Mucosa of descending colon (tissue), 3 donors: ENCODE data around the gene FBLL1. TPM values are rescaled to one million over a fixed set of nuclear protein-coding genes. Genes with fewer than 3 reads are reported as not detected.
A peak's percentile ranks its signal among the peaks of the same experiment; 100 is the strongest.
"Not testable (repeated sequence)": the region's sequence is repeated elsewhere in the genome, so short reads cannot be mapped to it uniquely, and the experiment has no call there.

ENCODE experiments used
- ATAC-seq: fragments of 200-7000 bp; cut with Tn5 transposase; one replicate; pipeline ENCODE4 v1.9.1; 2020; ENCODE audit warnings: mild to moderate bottlenecking, moderate library complexity
- DNase-seq, 3 donors: peaks; one replicate each; pipeline ENCODE4 v3.0.0-alpha.2; 2020
- H3K36me3 ChIP-seq: fragments of 200-600 bp; one replicate; pipeline ENCODE4 v1.8.0; 2021; ENCODE audit warnings: low read depth, mild to moderate bottlenecking
- H3K4me1 ChIP-seq: fragments of 200-600 bp; one replicate; pipeline ENCODE4 v1.8.0; 2021; ENCODE audit warnings: low read depth, mild to moderate bottlenecking
- H3K4me3 ChIP-seq: fragments of 200-600 bp; one replicate; pipeline ENCODE4 v1.8.0; 2021; ENCODE audit warnings: mild to moderate bottlenecking
- H3K9me3 ChIP-seq: fragments of 200-600 bp; one replicate; pipeline ENCODE4 v1.8.0; 2021; ENCODE audit warnings: mild to moderate bottlenecking
- CTCF ChIP-seq: fragments of 200-600 bp; IDR thresholded peaks from one replicate; pipeline ENCODE4 v1.8.0; 2022; ENCODE audit warnings: antibody characterized with exemption, mild to moderate bottlenecking
- intact Hi-C, 2 donors: fragments of 100-400 bp; cut with DNase I in 1 of 2; cut with micrococcal nuclease in 1 of 2; formaldehyde crosslinking; loops; one replicate each; pipeline versions ENCODE4 v1.11.0 to v1.11.1; 2022; cut with DNase I, micrococcal nuclease
- total RNA-seq, 3 donors: library from RNA; stranded (reverse); fragmentation: NEBNext Ultra II Directional in 2 of 3; extraction: Animal tissue kit (Norgen Biotek cat#: 25700) in 2 of 3; gene quantifications; one replicate each; pipeline versions ENCODE4 v1.2.1 to v1.2.4, GENCODE V29; 2021 to 2023
- donor health status: DM: no; HTN: no; CAD: no; lungs with moderate emphysema.
- donor health status: DM: no; HTN: no; CAD: no.
- donor health status: DM: no; HTN: yes; CAD: no.

The FBLL1 gene
- total RNA-seq, 3 donors from 2014 or later: 0.26 to 0.76 (median 0.51) TPM

GRCh38 chr5:168557389-168557788 is 28.3 kb downstream of the FBLL1 start:
- no peaks in the 10 kb centered on the region for H3K4me1 ChIP-seq
- ATAC-seq (no peak), DNase-seq (no peak)
- no peak overlapping the region for H3K4me3 ChIP-seq
- no peaks in the 10 kb centered on the region for H3K9me3 ChIP-seq
- TF ChIP-seq CTCF: no peak
- intact Hi-C loops: no loop called here
- H3K36me3 ChIP-seq: no peaks in the 10 kb centered on the region

DNA sequence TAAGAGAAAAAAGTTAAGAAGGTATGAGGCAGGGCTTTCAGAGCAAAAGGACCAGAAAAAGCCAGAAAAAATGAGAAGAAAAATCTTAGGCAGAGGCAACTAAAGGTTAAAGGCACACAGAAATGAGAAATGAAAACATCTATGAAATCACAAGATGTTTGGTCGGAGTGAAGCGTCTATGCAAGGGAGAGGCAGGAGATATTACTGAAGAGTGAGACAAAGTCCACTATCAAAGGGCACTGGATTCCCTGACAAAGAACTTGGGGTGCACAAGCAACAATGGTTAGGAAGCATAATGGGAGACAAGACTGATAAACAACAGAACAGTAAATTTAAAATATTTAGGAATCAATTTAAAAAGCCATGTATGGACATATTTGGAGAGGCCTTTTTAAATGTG is 33.2 kb downstream of the FBLL1 start:
- no peaks in the 10 kb centered on the region for H3K4me1 ChIP-seq
- ATAC-seq (no peak), DNase-seq (no peak)
- no peaks in the 10 kb centered on the region for H3K36me3 ChIP-seq
- H3K4me3 ChIP-seq: no peak overlapping the region
- TF ChIP-seq CTCF: no peak
- intact Hi-C loops: no loop called here
- no peaks in the 10 kb centered on the region for H3K9me3 ChIP-seq

DNA sequence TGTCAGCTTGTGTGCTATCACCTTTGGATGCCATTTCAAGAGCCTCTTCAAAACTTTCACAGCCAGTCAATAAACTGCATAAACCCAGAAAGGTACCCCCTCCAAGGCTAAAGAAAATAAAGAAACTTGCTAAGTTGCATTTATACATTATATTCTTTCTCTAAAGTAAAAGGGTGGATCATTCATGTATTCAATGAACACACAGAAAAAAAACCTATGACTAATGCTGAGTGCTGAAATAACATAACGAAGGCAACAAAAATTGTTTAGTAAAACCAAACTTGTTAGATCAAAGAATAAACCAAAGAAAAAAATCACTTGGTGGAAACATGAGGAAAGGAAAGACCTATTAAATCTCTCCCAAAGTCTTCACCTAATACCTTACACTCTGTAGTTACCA is 34.9 kb downstream of the FBLL1 start:
- no peak overlapping the region for H3K4me3 ChIP-seq
- intact Hi-C loops: no loop called here
- TF ChIP-seq CTCF: no peak
- no peaks in the 10 kb centered on the region for H3K9me3 ChIP-seq
- no peaks in the 10 kb centered on the region for H3K36me3 ChIP-seq
- ATAC-seq: no peak
- no peaks in the 10 kb centered on the region for H3K4me1 ChIP-seq
- DNase-seq: no peak

- no peak for TF ChIP-seq CTCF
- intact Hi-C loops: no loop called here
- DNase-seq: no peak
- Histone ChIP-seq H3K4me1 (peaks cover 3% of the 10 kb centered on the region), H3K9me3 (no peaks in the 10 kb centered on the region), H3K4me3 (no peak overlapping the region), H3K36me3 (no peaks in the 10 kb centered on the region)
- ATAC-seq: no peak
Measured at GRCh38 chr5:168568738-168569137, 39.6 kb downstream of the FBLL1 start.

DNA sequence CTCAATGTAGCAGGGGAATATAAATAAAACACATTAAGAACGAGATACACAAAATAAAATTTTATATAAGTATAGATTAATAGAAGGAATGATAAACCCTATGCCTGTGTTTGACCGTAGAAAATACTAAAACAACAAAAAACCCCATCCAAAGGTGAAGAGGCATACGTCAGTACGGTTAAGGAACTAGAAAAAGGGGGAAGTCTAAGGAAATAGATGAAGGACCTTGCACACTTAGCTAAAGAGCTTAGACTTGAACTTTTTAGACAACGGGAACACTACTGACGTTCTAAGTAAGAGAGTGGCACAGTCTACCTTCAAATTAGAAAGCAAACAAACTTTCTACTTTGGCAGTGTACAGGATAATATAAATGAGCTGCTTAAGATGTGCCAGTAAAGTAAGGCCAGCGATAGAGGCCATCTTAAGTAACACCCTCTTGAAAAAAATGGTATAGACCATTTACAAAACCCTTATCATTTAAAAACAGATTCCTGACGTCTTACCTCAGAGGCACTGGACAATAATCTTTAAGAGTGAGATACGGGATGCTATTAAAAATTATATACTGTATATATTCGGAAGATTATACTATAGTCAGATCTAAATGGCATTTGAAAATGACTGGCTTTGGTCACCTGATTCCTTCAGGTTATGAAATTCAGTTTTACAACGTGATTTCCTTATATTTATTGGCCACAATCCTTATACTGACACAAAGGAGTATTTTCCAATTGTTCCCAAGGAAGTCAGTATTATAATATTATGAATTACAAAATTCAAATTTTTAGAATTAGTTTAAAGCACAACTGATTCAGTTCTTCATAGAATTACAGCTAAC is 41.6 kb downstream of the FBLL1 start:
- intact Hi-C loops: no loop called here
- TF ChIP-seq CTCF: no peak
- peak; percentile 58 for ATAC-seq
- peaks cover 10% of the 10 kb centered on the region for H3K4me1 ChIP-seq
- no peaks in the 10 kb centered on the region for H3K9me3 ChIP-seq
- H3K36me3 ChIP-seq: no peaks in the 10 kb centered on the region
- DNase-seq: no peak
- H3K4me3 ChIP-seq: no peak overlapping the region

DNA sequence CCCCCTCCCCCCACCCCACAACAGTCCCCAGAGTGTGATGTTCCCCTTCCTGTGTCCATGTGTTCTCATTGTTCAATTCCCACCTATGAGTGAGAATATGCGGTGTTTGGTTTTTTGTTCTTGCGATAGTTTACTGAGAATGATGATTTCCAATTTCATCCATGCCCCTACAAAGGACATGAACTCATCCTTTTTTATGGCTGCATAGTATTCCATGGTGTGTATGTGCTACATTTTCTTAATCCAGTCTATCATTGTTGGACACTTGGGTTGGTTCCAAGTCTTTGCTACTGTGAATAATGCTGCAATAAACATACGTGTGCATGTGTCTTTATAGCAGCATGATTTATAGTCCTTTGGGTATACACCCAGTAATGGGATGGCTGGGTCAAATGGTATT is 44.6 kb downstream of the FBLL1 start:
- ATAC-seq, DNase-seq, H3K4me3 ChIP-seq, H3K9me3 ChIP-seq, intact Hi-C loops, H3K36me3 ChIP-seq: not testable (repeated sequence)
- peaks cover 32% of the 10 kb centered on the region for H3K4me1 ChIP-seq

- H3K36me3 ChIP-seq, intact Hi-C loops, ATAC-seq, DNase-seq, H3K9me3 ChIP-seq, H3K4me3 ChIP-seq: not testable (repeated sequence)
- H3K4me1 ChIP-seq: peaks cover 32% of the 10 kb centered on the region
Measured at GRCh38 chr5:168574156-168574555, 45.1 kb downstream of the FBLL1 start.
